Activated CD4-positive, alpha-beta T cell treated with anti-CD3 and anti-CD28 coated beads for 36 hours (primary cell): ENCODE results near the gene ATP7B. TPM values are rescaled to one million over a fixed set of nuclear protein-coding genes. Genes with fewer than 3 reads are reported as not detected.

Experiments
- ATAC-seq: fragments of 200-7000 bp; cut with Tn5 transposase; one replicate; pipeline ENCODE4 v1.10.0; 2021; ENCODE audit warnings: mild to moderate bottlenecking, moderate library complexity
- CTCF ChIA-PET: fragments of 350-600 bp; sonication (Branson Sonifier 250); formaldehyde crosslinking; loops from one replicate; lab custom pipeline; 2021; ENCODE audit warnings: antibody characterized with exemption; lab: Charles Lee
- POLR2A ChIA-PET: fragments of 350-600 bp; sonication (Branson Sonifier 250); formaldehyde crosslinking; loops from one replicate; lab custom pipeline; 2021; ENCODE audit warnings: antibody characterized with exemption, inconsistent platforms; lab: Charles Lee
- DNase-seq: peaks from one replicate; pipeline ENCODE4 v3.0.0-alpha.2; 2020
- H3K27ac Mint-ChIP-seq: one replicate; pipeline ENCODE4 v1.8.0; 2021; ENCODE audit warnings: mixed read lengths
- H3K27me3 Mint-ChIP-seq: one replicate; pipeline ENCODE4 v1.8.0; 2021; ENCODE audit warnings: mixed read lengths
- H3K36me3 Mint-ChIP-seq: one replicate; pipeline ENCODE4 v1.8.0; 2021; ENCODE audit warnings: low read depth, mixed read lengths
- H3K4me1 Mint-ChIP-seq: one replicate; pipeline ENCODE4 v1.8.0; 2021; ENCODE audit warnings: mixed read lengths
- H3K4me3 Mint-ChIP-seq: one replicate; pipeline ENCODE4 v1.8.0; 2021; ENCODE audit warnings: mild to moderate bottlenecking, moderate library complexity, mixed read lengths
- H3K9me3 Mint-ChIP-seq: one replicate; pipeline ENCODE4 v1.8.0; 2021; ENCODE audit warnings: low read depth, mixed read lengths
- intact Hi-C, 2 experiments: fragments of 100-400 bp; cut with DNase I in 1 of 2; cut with micrococcal nuclease in 1 of 2; formaldehyde crosslinking; loops; one replicate each; pipeline versions ENCODE4 v1.14.2 to v1.15.1; 2022 to 2024; cut with DNase I, micrococcal nuclease
- total RNA-seq, 2 experiments: library from RNA; stranded (reverse); gene quantifications; one replicate each; pipeline ENCODE4 v1.2.3, GENCODE V29; 2021

Gene ATP7B
- total RNA-seq, 2 experiments from 2014 or later: 1.1 to 1.4 TPM

GRCh38 chr13:52005841-52006522 is 5.3 kb downstream of the ATP7B start:
- CTCF ChIA-PET: no interaction called here
- H3K4me3 Mint-ChIP-seq: no peak overlapping the region

DNA sequence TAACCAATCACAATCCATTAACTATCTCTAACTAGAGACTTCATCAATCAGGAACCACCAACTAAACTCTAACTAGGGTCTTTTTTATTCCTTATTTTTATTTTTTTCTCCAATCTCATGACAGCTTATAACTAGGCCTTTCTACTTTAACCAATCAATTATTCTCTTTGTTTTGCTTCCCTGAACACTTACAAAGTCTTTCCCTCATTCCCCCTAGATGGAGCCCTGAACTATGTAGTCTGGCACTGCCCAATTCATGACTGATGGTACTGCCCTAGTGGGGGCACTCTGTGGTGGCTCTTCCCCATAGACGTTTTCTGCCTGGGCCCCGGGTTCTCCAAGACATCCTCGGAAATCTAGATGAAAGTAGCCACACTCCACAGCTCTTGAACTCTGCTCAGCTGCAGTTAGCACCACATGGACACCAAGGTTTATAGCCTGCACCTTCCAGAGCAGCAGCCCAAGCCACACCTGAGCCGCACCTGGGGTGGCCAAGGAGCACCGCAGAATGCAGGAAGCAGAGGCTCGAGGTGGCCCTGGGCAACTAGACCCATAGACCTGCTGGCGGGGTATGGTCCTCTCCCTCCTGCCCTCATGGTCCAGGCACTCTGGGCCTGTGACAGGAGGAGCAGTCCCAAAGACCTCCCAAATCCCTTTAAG is 6.6 kb downstream of the ATP7B start:
- no peaks in the 10 kb centered on the region for H3K36me3 Mint-ChIP-seq
- H3K27me3 Mint-ChIP-seq: peaks cover 7% of the 10 kb centered on the region
- ChIA-PET POLR2A (no interaction called here), CTCF (interaction anchor here (3.5 kb wide), 1 partner anchor 9 kb away, joined by 17 read pairs; the partner anchor contains the start of gene ALG11)
- ATAC-seq (no peak), DNase-seq (no peak)
- no peak overlapping the region for H3K27ac Mint-ChIP-seq
- intact Hi-C loops: loop anchor here in 1 of 2 experiments (5.0 kb wide), 1 partner anchor 233 kb away; no protein-coding TSS in a partner anchor
- peaks cover 3% of the 10 kb centered on the region for H3K4me1 Mint-ChIP-seq
- no peaks in the 10 kb centered on the region for H3K9me3 Mint-ChIP-seq
- H3K4me3 Mint-ChIP-seq: no peak overlapping the region

More at GRCh38 chr13:52005841-52006522, 5.3 kb downstream of the ATP7B start:
- H3K27me3 Mint-ChIP-seq: peaks cover 14% of the 10 kb centered on the region
- ATAC-seq: no peak
- peaks cover 9% of the 10 kb centered on the region for H3K4me1 Mint-ChIP-seq
- intact Hi-C loops: no loop called here
- no peaks in the 10 kb centered on the region for H3K36me3 Mint-ChIP-seq
- no peak overlapping the region for H3K27ac Mint-ChIP-seq
- DNase-seq: no peak
- no peaks in the 10 kb centered on the region for H3K9me3 Mint-ChIP-seq
- POLR2A ChIA-PET: no interaction called here

DNA sequence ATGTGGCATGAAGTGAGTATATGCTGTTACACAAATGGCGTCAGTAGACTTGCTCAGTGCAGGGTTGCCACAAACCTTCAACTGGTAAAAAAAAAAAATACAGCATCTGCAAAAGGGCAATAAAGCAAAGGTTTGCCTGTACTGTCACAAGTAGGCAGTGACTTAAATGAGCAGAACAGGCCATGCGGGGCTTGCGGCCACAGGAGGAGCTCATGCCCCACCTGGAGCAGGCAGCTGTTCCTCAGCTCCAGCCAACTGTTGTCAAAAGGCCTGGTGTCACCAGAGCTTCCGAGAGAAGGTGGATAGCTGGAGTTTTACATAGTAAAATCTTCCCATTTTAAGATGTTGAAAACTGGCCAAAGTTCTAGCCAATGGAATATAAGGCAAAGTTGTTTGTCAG is 7.7 kb downstream of the ATP7B start:
- intact Hi-C loops: loop anchor here in 1 of 2 experiments (5.0 kb wide), 1 partner anchor 234 kb away; no protein-coding TSS in a partner anchor
- ChIA-PET CTCF (interaction anchor here (0.6 to 3.5 kb wide), 5 partner anchors 10 to 652 kb away, joined by 3 to 17 read pairs (median 3); partner anchors contain the start of gene ALG11), POLR2A (no interaction called here)
- Mint-ChIP-seq H3K4me3 (no peak overlapping the region), H3K27ac (no peak overlapping the region), H3K27me3 (peaks cover 4% of the 10 kb centered on the region), H3K9me3 (no peaks in the 10 kb centered on the region), H3K36me3 (no peaks in the 10 kb centered on the region), H3K4me1 (peaks cover 3% of the 10 kb centered on the region)
- DNase-seq (no peak), ATAC-seq (no peak)

DNA sequence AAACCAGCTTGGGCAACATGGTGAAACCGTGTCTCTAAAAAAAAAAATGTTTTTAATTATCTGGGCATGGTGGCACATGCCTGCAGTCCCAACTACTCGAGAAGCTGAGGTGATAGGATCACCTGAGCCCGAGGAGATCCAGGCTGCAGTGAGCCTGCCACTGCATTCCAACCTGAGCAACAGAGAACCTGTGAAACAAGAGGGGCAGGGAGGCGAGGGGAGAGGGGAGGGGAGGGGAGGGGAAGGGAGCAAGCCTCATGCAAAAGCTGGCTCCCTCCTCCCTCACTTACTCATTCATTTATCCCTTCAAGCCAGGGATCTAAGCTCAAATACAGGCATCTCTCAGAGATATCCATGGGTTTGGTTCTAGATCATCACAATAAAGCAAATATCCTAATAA is 8.9 kb downstream of the ATP7B start:
- no peak for ATAC-seq
- CTCF ChIA-PET: interaction anchor here (1.2 to 3.5 kb wide), 5 partner anchors 10 to 139 kb away, joined by 3 to 17 read pairs (median 8); partner anchors contain the start of gene ALG11
- Mint-ChIP-seq H3K27ac (no peak overlapping the region), H3K4me1 (peaks cover 3% of the 10 kb centered on the region), H3K4me3 (no peak overlapping the region), H3K36me3 (no peaks in the 10 kb centered on the region), H3K9me3 (no peaks in the 10 kb centered on the region), H3K27me3 (peaks cover 4% of the 10 kb centered on the region)
- POLR2A ChIA-PET: interaction anchor here (0.6 kb wide), 1 partner anchor 651 kb away, joined by 3 read pairs; no protein-coding TSS in a partner anchor
- DNase-seq: no peak
- intact Hi-C loops: loop anchor here in 1 of 2 experiments (5.0 kb wide), 1 partner anchor 235 kb away; no protein-coding TSS in a partner anchor

DNA sequence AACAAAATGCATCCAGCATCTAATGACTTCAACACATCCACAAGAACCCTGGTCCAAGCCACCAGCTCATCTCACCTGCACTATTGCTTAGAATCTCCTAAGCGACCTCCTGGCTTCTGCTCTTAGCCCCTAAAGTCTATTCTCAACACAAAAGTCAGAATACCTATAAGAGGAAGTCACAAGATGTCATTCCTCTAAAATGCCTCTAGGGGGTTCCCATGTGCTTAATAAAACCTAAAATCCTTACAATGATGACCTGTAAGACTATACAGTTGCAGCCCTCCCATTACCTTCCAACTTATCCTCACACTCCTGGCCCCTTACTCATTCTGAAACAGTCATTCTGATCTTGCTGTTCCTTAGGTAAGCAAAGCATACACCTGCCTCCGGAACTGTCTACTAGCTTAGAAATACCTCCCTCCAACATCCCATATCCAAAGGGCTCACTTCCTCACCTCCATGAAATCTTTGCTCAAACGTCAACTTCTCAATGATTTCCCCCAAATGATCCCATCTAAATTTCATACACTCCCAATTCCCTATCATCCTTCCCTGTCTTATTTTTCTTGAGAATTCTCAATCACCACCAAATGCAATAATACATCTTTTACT is 10.0 kb downstream of the ATP7B start:
- Mint-ChIP-seq H3K27ac (no peak overlapping the region), H3K9me3 (no peaks in the 10 kb centered on the region), H3K27me3 (peaks cover 4% of the 10 kb centered on the region), H3K4me1 (peaks cover 3% of the 10 kb centered on the region), H3K4me3 (no peak overlapping the region), H3K36me3 (no peaks in the 10 kb centered on the region)
- ATAC-seq (peak; percentile 89), DNase-seq (no peak)
- ChIA-PET CTCF (interaction anchor here (1.0 to 3.5 kb wide), 7 partner anchors 9 to 199 kb away, joined by 3 to 17 read pairs (median 4); partner anchors contain the start of gene ALG11), POLR2A (no interaction called here)
- intact Hi-C loops: loop anchor here (1.0 to 5.0 kb wide), 5 partner anchors 126 to 449 kb away; partner anchors contain the start of gene VPS36 (in 1 of the 2)

DNA sequence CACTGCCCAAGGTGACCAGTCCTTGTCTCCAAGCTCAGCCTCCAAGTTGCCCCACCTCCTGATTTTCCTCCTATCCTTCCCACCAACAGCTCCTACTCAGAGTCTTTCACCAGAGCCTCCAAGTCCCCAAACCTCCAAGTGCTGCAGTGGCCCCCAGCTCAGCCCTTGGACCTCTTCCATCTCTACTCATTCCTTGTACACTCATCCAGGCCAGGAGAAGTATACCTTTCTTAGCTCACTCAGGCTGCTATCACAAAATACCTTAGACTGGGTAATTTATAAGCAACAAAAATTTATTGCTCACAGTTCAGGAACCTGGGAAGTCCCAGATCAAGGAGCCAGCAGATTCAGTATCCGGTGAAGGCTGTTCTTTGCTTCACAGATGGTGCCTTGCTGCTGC is 11.3 kb downstream of the ATP7B start:
- DNase-seq: no peak
- ChIA-PET POLR2A (no interaction called here), CTCF (interaction anchor here (0.6 to 1.2 kb wide), 4 partner anchors 186 to 453 kb away, joined by 3 to 4 read pairs (median 3); no protein-coding TSS in a partner anchor)
- no peak overlapping the region for H3K4me3 Mint-ChIP-seq
- no peaks in the 10 kb centered on the region for H3K9me3 Mint-ChIP-seq
- no peak for ATAC-seq
- no peak overlapping the region for H3K27ac Mint-ChIP-seq
- intact Hi-C loops: loop anchor here (2.0 to 5.0 kb wide), 2 partner anchors 237 kb away; no protein-coding TSS in a partner anchor
- H3K27me3 Mint-ChIP-seq: peaks cover 4% of the 10 kb centered on the region
- peaks cover 3% of the 10 kb centered on the region for H3K4me1 Mint-ChIP-seq
- no peaks in the 10 kb centered on the region for H3K36me3 Mint-ChIP-seq

GRCh38 chr13:51999510-51999911 is 11.7 kb downstream of the ATP7B start:
- Mint-ChIP-seq H3K4me1 (peaks cover 3% of the 10 kb centered on the region), H3K27me3 (peaks cover 4% of the 10 kb centered on the region), H3K27ac (no peak overlapping the region), H3K36me3 (no peaks in the 10 kb centered on the region), H3K9me3 (no peaks in the 10 kb centered on the region), H3K4me3 (no peak overlapping the region)
- ATAC-seq (no peak), DNase-seq (no peak)
- intact Hi-C loops: no loop called here
- CTCF ChIA-PET: interaction anchor here (0.6 to 1.2 kb wide), 3 partner anchors 185 to 453 kb away, joined by 3 to 4 read pairs (median 3); no protein-coding TSS in a partner anchor
- POLR2A ChIA-PET: no interaction called here

DNA sequence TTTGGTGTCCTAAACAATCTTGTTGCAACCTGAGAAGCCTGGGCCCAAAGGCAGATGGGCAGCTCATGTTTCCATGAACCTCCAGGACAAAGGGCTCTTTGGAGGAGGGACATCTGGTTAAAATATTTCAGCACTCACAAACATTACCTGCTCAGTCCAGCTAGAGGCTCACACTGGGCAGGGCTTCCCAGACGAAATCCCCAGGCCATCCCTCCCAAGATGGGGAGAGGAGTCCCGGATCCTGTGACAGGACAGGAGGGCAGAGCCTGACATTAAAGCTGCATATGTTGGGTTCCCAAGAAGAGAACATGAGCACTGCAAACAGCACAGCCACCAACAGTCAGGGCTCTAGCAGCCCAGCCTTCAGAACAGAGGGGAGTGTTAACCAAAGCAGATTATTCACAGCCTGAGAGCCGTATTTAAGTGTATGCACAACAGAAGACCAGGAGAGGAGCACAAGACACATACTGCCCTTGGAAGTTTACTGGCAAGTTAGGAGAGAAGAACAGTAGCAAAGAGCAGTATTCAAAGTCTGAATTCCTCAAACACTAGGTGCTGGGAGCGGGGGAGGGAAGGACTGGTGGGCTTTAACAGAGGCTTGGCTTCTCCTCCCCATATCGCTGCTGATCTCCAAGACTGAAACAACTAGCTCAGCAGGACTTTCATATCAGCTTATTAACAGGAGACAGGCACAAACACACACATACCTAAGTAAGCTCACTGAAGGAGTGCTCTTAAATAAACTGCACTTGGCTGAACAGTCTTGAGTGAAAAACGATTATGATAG is 12.3 kb downstream of the ATP7B start:
- Mint-ChIP-seq H3K27me3 (peaks cover 4% of the 10 kb centered on the region), H3K27ac (no peak overlapping the region), H3K4me1 (peaks cover 3% of the 10 kb centered on the region), H3K36me3 (no peaks in the 10 kb centered on the region), H3K4me3 (no peak overlapping the region), H3K9me3 (no peaks in the 10 kb centered on the region)
- ChIA-PET POLR2A (no interaction called here), CTCF (interaction anchor here (0.6 to 1.2 kb wide), 6 partner anchors 23 to 788 kb away, joined by 3 to 4 read pairs (median 3); no protein-coding TSS in a partner anchor)
- DNase-seq (no peak), ATAC-seq (no peak)
- intact Hi-C loops: no loop called here

DNA sequence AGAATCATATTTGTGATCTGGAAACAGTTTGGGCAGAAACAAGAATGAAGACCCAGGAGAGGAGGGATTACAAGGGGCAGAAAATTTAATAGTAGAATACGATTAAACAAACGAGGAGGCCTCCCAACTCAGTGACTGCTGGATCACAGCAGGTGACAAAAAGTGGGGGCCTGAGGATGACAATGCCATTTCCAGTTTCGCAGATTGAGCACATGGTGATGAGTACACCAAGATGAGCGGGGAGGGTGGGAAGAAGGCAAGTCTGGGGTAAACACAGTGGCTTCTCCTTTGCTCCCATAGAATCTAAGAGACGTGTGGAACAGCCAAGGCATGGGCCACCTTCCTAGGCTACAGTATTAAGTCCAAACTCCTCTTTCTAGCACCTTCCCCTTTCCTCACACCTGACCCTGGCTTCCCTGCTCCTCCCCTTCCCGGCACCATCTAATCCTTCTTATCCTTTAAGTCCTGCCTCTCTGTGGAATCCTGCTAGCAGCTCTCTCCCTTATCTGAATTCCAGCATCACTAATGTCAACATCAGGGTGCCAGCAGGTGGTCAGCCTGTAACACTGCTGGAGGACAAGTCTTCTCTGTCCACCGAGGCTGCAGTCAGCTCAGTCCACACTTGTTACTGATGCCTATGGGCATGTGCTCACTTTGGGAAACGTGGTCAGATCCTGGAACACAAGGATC is 13.5 kb downstream of the ATP7B start:
- Mint-ChIP-seq H3K4me3 (no peak overlapping the region), H3K9me3 (no peaks in the 10 kb centered on the region), H3K27me3 (peaks cover 4% of the 10 kb centered on the region), H3K27ac (no peak overlapping the region), H3K4me1 (peaks cover 3% of the 10 kb centered on the region), H3K36me3 (no peaks in the 10 kb centered on the region)
- CTCF ChIA-PET: interaction anchor here (0.9 to 1.1 kb wide), 2 partner anchors 86 to 711 kb away, joined by 3 to 4 read pairs; no protein-coding TSS in a partner anchor
- DNase-seq (no peak), ATAC-seq (no peak)
- POLR2A ChIA-PET: no interaction called here
- intact Hi-C loops: no loop called here

- Mint-ChIP-seq H3K27ac (no peak overlapping the region), H3K36me3 (no peaks in the 10 kb centered on the region), H3K4me3 (no peak overlapping the region), H3K27me3 (peaks cover 4% of the 10 kb centered on the region), H3K4me1 (peaks cover 3% of the 10 kb centered on the region), H3K9me3 (no peaks in the 10 kb centered on the region)
- POLR2A ChIA-PET: no interaction called here
- ATAC-seq: no peak
- intact Hi-C loops: no loop called here
- CTCF ChIA-PET: interaction anchor here (0.7 to 0.9 kb wide), 2 partner anchors 87 to 391 kb away, joined by 3 read pairs; no protein-coding TSS in a partner anchor
- DNase-seq: no peak
Observed at GRCh38 chr13:51997186-51997585, 14.1 kb downstream of the ATP7B start.
